HG03045 (cell line): ENCODE results near the gene PLA2G6.

Experiments used
- ATAC-seq: cut with Tn5 transposase; IDR thresholded peaks from one replicate; pipeline ENCODE4 v1.9.1; 2021; ENCODE audit warnings: mild to moderate bottlenecking, moderate library complexity; ENCODE audit not compliant: unreplicated experiment

The PLA2G6 gene

GRCh38 chr22:38181453-38182200, at the start of gene PLA2G6:
PLA2G6 (minus strand) TSS chr22:38181830; CDS start chr22:38169426, 12,404 bp downstream.
- peak; percentile 87 for ATAC-seq

GRCh38 chr22:38230916-38231315, 49.3 kb upstream of the PLA2G6 start:
- no peak for ATAC-seq

- ATAC-seq = no peak
Observed at GRCh38 chr22:38230108-38230825, 48.6 kb upstream of the PLA2G6 start.

GRCh38 chr22:38228873-38229740, 47.5 kb upstream of the PLA2G6 start:
- no peak for ATAC-seq

- no peak for ATAC-seq
Observed at GRCh38 chr22:38228326-38228872, 46.8 kb upstream of the PLA2G6 start.

GRCh38 chr22:38226853-38227649, 45.4 kb upstream of the PLA2G6 start:
- ATAC-seq = no peak

- ATAC-seq = no peak
Observed at GRCh38 chr22:38223289-38223960, 41.8 kb upstream of the PLA2G6 start.

- ATAC-seq = no peak
Observed at GRCh38 chr22:38222797-38223119, 41.1 kb upstream of the PLA2G6 start.

GRCh38 chr22:38221908-38222796, 40.5 kb upstream of the PLA2G6 start:
- ATAC-seq = no peak

- no peak for ATAC-seq
Observed at GRCh38 chr22:38221407-38221806, 39.8 kb upstream of the PLA2G6 start.

- ATAC-seq = no peak
Observed at GRCh38 chr22:38220653-38221386, 39.2 kb upstream of the PLA2G6 start.

GRCh38 chr22:38220163-38220562, 38.5 kb upstream of the PLA2G6 start:
- ATAC-seq = no peak

GRCh38 chr22:38219632-38220031, 38.0 kb upstream of the PLA2G6 start:
- ATAC-seq = no peak

- ATAC-seq = no peak
Observed at GRCh38 chr22:38218661-38219622, 37.3 kb upstream of the PLA2G6 start.

- ATAC-seq = no peak
Observed at GRCh38 chr22:38215156-38216038, 33.8 kb upstream of the PLA2G6 start.
